CD14-positive monocyte (primary cell): Measurements from ENCODE around the gene IKBKE. TPM values are rescaled to one million over a fixed set of nuclear protein-coding genes. Genes with fewer than 3 reads are reported as not detected.

ENCODE experiments used
- DNase-seq, 3 donors: peaks; one replicate each; pipeline ENCODE4 v3.0.0-alpha.2; 2011 to 2022
- H2AFZ ChIP-seq: 2 replicates; pipeline ENCODE4 v1.6.0; 2012; ENCODE audit warnings: mild to moderate bottlenecking, low read depth, low read length, inconsistent platforms; ENCODE audit not compliant: insufficient read depth, poor library complexity, severe bottlenecking
- H3K27ac ChIP-seq, 2 donors: 1 replicate in 1 of 2; 2 replicates in 1 of 2; pipeline ENCODE4 v1.5.1; 2012 to 2013; ENCODE audit warnings: low read length in 2 of 2, control low read depth in 1 of 2, inconsistent platforms in 1 of 2, low read depth in 1 of 2, mild to moderate bottlenecking in 1 of 2
- H3K27me3 ChIP-seq, 2 donors: one replicate each; pipeline versions ENCODE4 v1.6.0 to v1.6.1; 2011 to 2013; ENCODE audit warnings: low read length in 2 of 2; ENCODE audit not compliant: control insufficient read depth in 2 of 2, insufficient read depth in 2 of 2
- H3K36me3 ChIP-seq, 2 donors: replicated peaks in 1 of 2; 1 replicate in 1 of 2; 2 replicates in 1 of 2; pipeline versions ENCODE4 v1.5.1 to v1.6.1; 2012 to 2013; ENCODE audit warnings: low read length in 2 of 2, control low read depth in 1 of 2, inconsistent platforms in 1 of 2, mild to moderate bottlenecking in 1 of 2; ENCODE audit not compliant: insufficient read depth in 2 of 2, control insufficient read depth in 1 of 2
- H3K4me1 ChIP-seq, 2 donors: 1 replicate in 1 of 2; 2 replicates in 1 of 2; pipeline versions ENCODE4 v1.5.1 to v1.6.1; 2012 to 2013; ENCODE audit warnings: low read length in 2 of 2, control low read depth in 1 of 2, inconsistent platforms in 1 of 2, mild to moderate bottlenecking in 1 of 2, moderate library complexity in 1 of 2; ENCODE audit not compliant: insufficient read depth in 2 of 2, control insufficient read depth in 1 of 2
- H3K4me2 ChIP-seq: replicated peaks from 2 replicates; pipeline ENCODE3; 2012; ENCODE audit warnings: low read length, moderate library complexity, mild to moderate bottlenecking; ENCODE audit not compliant: poor library complexity, severe bottlenecking; ENCODE audit errors: extremely low read depth
- H3K4me3 ChIP-seq, 3 experiments: fragments of 200-600 bp in 1 of 3; sonication (generic) in 1 of 3; replicated peaks in 1 of 3; 1 replicate in 2 of 3; 2 replicates in 1 of 3; pipeline ENCODE4 v1.5.1; 2011 to 2013; ENCODE audit warnings: low read length in 3 of 3, mild to moderate bottlenecking in 3 of 3, control low read depth in 2 of 3, low read depth in 2 of 3, inconsistent platforms in 1 of 3, moderate library complexity in 1 of 3
- H3K79me2 ChIP-seq: 2 replicates; pipeline ENCODE4 v1.6.0; 2012; ENCODE audit warnings: mild to moderate bottlenecking, control low read depth, inconsistent platforms, low read length, moderate library complexity; ENCODE audit not compliant: insufficient read depth
- H3K9ac ChIP-seq: 2 replicates; pipeline ENCODE4 v1.6.0; 2017; ENCODE audit warnings: low read length, mild to moderate bottlenecking; ENCODE audit not compliant: insufficient read depth, poor library complexity, severe bottlenecking
- H3K9me3 ChIP-seq, 2 donors: replicated peaks in 1 of 2; 1 replicate in 1 of 2; 2 replicates in 1 of 2; pipeline versions ENCODE4 v1.5.1 to v1.6.1; 2012 to 2013; ENCODE audit warnings: low read length in 2 of 2, control low read depth in 1 of 2; ENCODE audit not compliant: control insufficient read depth in 1 of 2, insufficient read depth in 1 of 2
- H4K20me1 ChIP-seq: 2 replicates; pipeline ENCODE4 v1.6.0; 2012; ENCODE audit warnings: mild to moderate bottlenecking, low read length, control low read depth, moderate library complexity; ENCODE audit not compliant: insufficient read depth
- H3K27ac Mint-ChIP-seq, 7 donors: one replicate each; pipeline ENCODE4 v1.8.0; 2020; ENCODE audit warnings: mild to moderate bottlenecking in 7 of 7, mixed read lengths in 7 of 7, moderate library complexity in 6 of 7, inconsistent platforms in 2 of 7
- H3K27me3 Mint-ChIP-seq, 3 donors: one replicate each; pipeline ENCODE4 v1.8.0; 2021 to 2022; ENCODE audit warnings: low read depth in 3 of 3, mild to moderate bottlenecking in 3 of 3, mixed read lengths in 3 of 3, moderate library complexity in 3 of 3, inconsistent platforms in 1 of 3
- H3K36me3 Mint-ChIP-seq, 2 donors: one replicate each; pipeline ENCODE4 v1.8.0; 2020; ENCODE audit warnings: mixed read lengths in 2 of 2, inconsistent platforms in 1 of 2, mild to moderate bottlenecking in 1 of 2
- H3K4me1 Mint-ChIP-seq: one replicate; pipeline ENCODE4 v1.8.0; 2020; ENCODE audit warnings: mild to moderate bottlenecking, mixed read lengths
- H3K4me3 Mint-ChIP-seq, 2 donors: one replicate each; pipeline ENCODE4 v1.8.0; 2020; ENCODE audit warnings: mild to moderate bottlenecking in 2 of 2, mixed read lengths in 2 of 2, moderate library complexity in 1 of 2
- H3K9me3 Mint-ChIP-seq, 7 donors: one replicate each; pipeline ENCODE4 v1.8.0; 2020 to 2022; ENCODE audit warnings: mixed read lengths in 7 of 7, mild to moderate bottlenecking in 6 of 7, moderate library complexity in 6 of 7, inconsistent platforms in 2 of 7
- CTCF ChIP-seq: fragments of 200-600 bp; IDR thresholded peaks from one replicate; pipeline ENCODE4 v1.8.0; 2022; ENCODE audit warnings: antibody characterized with exemption, mild to moderate bottlenecking
- WGBS: methylation state at CpG from one replicate; pipeline ENCODE4 v1.1.5; 2013; ENCODE audit warnings: missing lambda C conversion rate; ENCODE audit not compliant: insufficient coverage; 5-methylcytosine and 5-hydroxymethylcytosine counted together
- intact Hi-C, 2 donors: fragments of 100-400 bp; cut with micrococcal nuclease; formaldehyde crosslinking; loops; one replicate each; pipeline versions ENCODE4 v1.15.0 to v1.15.1; 2023
- polyA plus RNA-seq, 3 donors: library from polyadenylated mRNA; depleted of rRNA in 1 of 3; unstranded in 2 of 3; stranded (reverse) in 1 of 3; fragments of 300-500 nt in 2 of 3; fragments of >200 nt in 1 of 3; fragmentation: Illumina TruSeq in 2 of 3; gene quantifications; 1 replicate in 2 of 3; 2 replicates in 1 of 3; pipeline ENCODE4 v1.2.3, GENCODE V29; 2012 to 2021

Gene IKBKE
- polyA plus RNA-seq, 3 donors = 35.6 to 40.7 (median 37.6) TPM

GRCh38 chr1:206495493-206496046 is 25.3 kb downstream of the IKBKE start:
- intact Hi-C loops = loop anchor here in 1 of 2 donors (5.0 kb wide), 1 partner anchor 42 kb away; no protein-coding TSS in a partner anchor
- no peak overlapping the region for H3K4me2 ChIP-seq
- Mint-ChIP-seq H3K4me3 (no peak overlapping the region), H3K27ac (peak overlapping the region in 2 of 7 donors; percentile 38 to 90), H3K4me1 (peaks cover 25% of the 10 kb centered on the region), H3K27me3 (peaks cover 0 to 3% (median 0%) of the 10 kb centered on the region in 3 donors), H3K9me3 (no peaks in the 10 kb centered on the region), H3K36me3 (peaks cover 75 to 95% of the 10 kb centered on the region in 2 donors)
- H2AFZ ChIP-seq = no peak overlapping the region
- peaks cover 51% of the 10 kb centered on the region for H4K20me1 ChIP-seq
- no peaks in the 10 kb centered on the region for H3K9me3 ChIP-seq
- no peak overlapping the region for H3K27ac ChIP-seq
- H3K79me2 ChIP-seq = no peaks in the 10 kb centered on the region
- TF ChIP-seq CTCF = no peak
- no peak for DNase-seq
- H3K36me3 ChIP-seq = peaks cover 65 to 93% of the 10 kb centered on the region in 2 donors
- H3K4me3 ChIP-seq = no peak overlapping the region
- no peaks in the 10 kb centered on the region for H3K27me3 ChIP-seq
- 60% methylated on average over 3 of the region's 3 CpGs for WGBS
- peaks cover 20 to 23% of the 10 kb centered on the region in 2 donors for H3K4me1 ChIP-seq
- H3K9ac ChIP-seq = peak overlapping the region; percentile 11

GRCh38 chr1:206496131-206496793 is 26.0 kb downstream of the IKBKE start:
- Histone ChIP-seq H3K27me3 (no peaks in the 10 kb centered on the region), H3K36me3 (peaks cover 58 to 86% of the 10 kb centered on the region in 2 donors), H3K9me3 (no peaks in the 10 kb centered on the region), H3K79me2 (no peaks in the 10 kb centered on the region), H3K4me1 (peaks cover 20 to 23% of the 10 kb centered on the region in 2 donors), H2AFZ (no peak overlapping the region), H3K4me2 (peak overlapping the region; percentile 1), H3K9ac (peak overlapping the region; percentile 11), H3K4me3 (no peak overlapping the region), H3K27ac (no peak overlapping the region), H4K20me1 (peaks cover 49% of the 10 kb centered on the region)
- H3K36me3 Mint-ChIP-seq = peaks cover 68 to 88% of the 10 kb centered on the region in 2 donors
- H3K27ac Mint-ChIP-seq = peak overlapping the region in 6 of 7 donors; percentile 56 to 90 (median 74)
- H3K4me3 Mint-ChIP-seq = peak overlapping the region in 1 of 2 donors; percentile 58
- TF ChIP-seq CTCF = no peak
- peaks cover 0 to 3% (median 0%) of the 10 kb centered on the region in 3 donors for H3K27me3 Mint-ChIP-seq
- 44% methylated on average over 5 of the region's 6 CpGs for WGBS
- H3K9me3 Mint-ChIP-seq = no peaks in the 10 kb centered on the region
- peaks cover 29% of the 10 kb centered on the region for H3K4me1 Mint-ChIP-seq
- intact Hi-C loops = loop anchor here in 1 of 2 donors (5.0 kb wide), 1 partner anchor 41 kb away; no protein-coding TSS in a partner anchor
- DNase-seq = peak; percentile 38 to 78 (median 43)
